Subcutaneous adipose tissue (tissue), 4 donors: ENCODE measurements around the gene RELCH. TPM values are rescaled to one million over a fixed set of nuclear protein-coding genes. Genes with fewer than 3 reads are reported as not detected.

ENCODE experiments used
- total RNA-seq, 4 donors: library from RNA; depleted of rRNA; stranded (reverse); fragments of >200 nt; gene quantifications; one replicate each; pipeline ENCODE4 v1.1.0, GENCODE V29; 2016
- TF ChIP-seq, protein P1 (sequence below): fragments of 450-650 bp; IDR thresholded peaks from one replicate; pipeline ENCODE4 v1.5.1; 2016; ENCODE audit warnings: low read depth, mild to moderate bottlenecking, control low read depth, antibody characterized with exemption, moderate library complexity

Gene RELCH
- total RNA-seq, 4 donors from 2014 or later = 36.0 to 52.7 (median 47.8) TPM

DNA sequence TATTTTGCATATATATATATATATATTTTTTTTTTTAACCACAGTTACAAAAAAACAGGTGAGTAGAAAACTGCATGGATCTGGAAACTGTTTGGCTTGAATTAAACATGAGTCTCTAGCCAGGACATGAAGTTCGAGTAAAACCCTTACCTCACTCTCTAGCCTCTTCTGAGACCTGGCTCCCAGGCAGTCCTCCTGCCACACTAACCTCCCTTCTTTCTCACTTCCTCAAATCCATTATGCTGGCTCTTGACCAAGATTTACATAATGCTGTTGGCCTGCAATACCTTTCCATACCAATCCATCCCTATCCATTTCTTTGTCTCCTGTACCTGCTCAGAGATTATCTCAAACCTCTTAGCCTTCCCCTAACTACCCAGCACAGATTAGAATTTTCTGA is 34.2 kb upstream of the RELCH start:
- TF ChIP-seq, protein P1, sequence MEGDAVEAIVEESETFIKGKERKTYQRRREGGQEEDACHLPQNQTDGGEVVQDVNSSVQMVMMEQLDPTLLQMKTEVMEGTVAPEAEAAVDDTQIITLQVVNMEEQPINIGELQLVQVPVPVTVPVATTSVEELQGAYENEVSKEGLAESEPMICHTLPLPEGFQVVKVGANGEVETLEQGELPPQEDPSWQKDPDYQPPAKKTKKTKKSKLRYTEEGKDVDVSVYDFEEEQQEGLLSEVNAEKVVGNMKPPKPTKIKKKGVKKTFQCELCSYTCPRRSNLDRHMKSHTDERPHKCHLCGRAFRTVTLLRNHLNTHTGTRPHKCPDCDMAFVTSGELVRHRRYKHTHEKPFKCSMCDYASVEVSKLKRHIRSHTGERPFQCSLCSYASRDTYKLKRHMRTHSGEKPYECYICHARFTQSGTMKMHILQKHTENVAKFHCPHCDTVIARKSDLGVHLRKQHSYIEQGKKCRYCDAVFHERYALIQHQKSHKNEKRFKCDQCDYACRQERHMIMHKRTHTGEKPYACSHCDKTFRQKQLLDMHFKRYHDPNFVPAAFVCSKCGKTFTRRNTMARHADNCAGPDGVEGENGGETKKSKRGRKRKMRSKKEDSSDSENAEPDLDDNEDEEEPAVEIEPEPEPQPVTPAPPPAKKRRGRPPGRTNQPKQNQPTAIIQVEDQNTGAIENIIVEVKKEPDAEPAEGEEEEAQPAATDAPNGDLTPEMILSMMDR = no peak

DNA sequence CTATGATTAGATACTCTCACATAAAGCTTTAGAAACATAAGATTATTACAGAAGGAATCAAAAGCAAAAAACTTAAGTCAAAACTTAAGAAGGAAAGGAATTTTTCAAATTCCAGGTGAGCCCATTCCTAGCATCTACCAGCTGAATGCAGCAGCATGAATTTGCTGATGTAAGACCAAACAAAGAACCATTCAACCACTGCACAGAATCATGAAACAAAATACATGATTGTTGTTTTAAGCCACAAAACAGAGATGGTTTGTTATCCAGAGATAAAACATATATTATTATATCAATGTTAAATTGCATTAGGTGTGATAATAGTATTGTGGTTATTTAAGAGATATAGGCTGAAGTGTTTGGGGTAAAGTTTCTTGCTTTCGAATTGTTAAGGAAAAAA is 29.2 kb upstream of the RELCH start:
- TF ChIP-seq, protein P1 = no peak

DNA sequence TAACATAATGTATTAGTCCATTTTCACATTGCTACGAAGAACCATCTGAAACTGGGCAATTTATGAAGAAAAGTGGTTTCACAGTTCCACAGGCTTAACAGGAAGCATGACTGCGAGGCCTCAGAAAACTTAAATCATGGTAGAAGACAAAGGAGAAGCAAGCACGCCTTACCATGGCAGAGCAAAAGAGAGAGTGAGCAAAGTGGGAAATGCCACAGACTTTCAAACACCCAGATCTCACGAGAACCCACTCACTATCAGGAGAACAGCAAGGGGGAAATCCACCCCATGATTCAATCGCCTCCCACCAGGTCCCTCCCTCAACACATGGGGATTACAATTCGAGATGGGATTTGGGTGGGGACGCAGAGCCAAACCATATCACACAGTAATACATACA is 22.7 kb upstream of the RELCH start:
- TF ChIP-seq, protein P1 = no peak

DNA sequence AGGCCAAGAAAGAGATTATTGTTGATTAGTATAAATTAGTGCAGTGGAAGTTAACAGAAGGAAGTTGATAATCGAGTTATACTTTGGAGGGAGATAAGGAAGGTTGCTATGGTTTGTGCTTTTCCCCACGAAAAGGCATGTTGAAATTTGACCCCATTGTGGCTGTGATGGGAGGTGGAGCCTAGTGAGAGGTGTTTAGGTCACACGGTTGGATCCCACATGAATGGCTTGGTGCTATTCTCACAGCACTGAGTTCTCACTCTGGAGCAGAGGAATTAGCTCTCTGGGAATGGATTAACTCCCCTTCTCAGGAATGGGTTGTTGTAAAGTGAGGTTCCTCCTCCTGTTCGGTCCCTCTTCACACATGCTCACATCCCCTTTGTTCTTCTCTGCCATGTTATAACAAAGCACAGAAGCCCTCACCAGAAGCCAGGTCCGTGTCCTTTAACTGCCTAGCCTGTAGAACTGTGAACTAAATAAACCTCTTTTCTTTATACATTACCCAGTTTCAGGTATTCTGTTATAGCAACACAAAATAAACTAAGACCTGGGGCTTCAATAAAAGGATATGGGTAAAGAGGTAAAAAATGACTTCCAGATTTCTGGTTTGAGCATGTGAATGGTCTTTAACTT is 22.1 kb upstream of the RELCH start:
- TF ChIP-seq, protein P1 = no peak

DNA sequence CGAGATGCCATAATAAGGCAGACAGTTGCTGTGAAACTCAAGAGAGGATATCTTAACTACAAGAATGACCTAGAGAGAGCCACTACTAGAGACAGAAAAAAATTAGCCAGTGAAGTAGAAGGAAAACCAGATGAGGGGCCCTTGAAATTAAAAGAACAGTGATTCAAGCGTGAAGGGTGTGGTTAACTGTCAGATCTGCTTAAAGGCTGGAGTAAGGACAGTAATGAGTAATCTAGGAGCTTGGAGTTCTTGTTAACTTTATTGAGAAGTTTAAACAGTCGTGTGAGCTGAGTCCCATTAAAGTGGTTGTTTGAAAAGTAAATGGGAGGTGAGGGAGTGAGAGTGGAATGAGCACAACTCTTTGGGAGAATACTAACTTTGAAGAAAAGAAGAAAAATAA is 21.5 kb upstream of the RELCH start:
- TF ChIP-seq, protein P1 = no peak

DNA sequence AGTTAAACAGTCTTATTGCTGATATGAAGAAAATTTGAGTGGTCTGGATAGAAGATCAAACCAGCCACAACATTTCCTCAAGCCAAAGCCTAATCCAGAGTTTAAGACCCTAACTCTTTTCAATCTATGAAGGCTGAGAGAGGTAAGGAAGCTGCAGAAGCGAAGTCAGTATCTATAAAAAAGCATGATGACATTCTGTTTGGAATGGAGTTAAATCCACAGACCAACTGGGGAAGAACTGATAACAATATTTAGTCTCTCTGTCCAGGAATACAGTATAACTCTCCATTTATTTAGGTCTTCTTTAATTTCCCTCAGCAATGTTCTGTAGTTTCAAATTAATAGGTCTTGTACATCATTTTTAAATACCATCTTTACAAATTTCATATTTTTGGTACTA is 16.2 kb upstream of the RELCH start:
- TF ChIP-seq, protein P1 = no peak

DNA sequence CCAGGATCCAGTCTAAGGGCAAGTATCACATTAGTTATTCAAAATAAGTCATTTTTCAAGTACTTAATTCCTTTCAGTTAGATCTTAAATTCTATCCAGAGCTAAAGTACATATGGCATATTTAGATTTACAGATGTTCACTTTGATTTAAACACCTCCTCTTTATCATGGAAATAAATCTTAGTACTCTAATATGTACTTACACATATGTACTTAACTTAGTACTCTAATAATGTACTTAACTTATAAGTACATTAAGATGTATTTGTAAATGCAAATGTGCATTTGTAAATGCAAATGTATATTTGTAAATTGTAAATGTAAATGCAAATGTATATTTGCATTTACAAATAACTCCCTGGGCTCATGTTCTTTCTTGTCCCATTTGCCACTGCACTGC is 14.8 kb upstream of the RELCH start:
- TF ChIP-seq, protein P1 = no peak
